ENCODE measurements around the gene P2RY8. TPM values are rescaled to one million over a fixed set of nuclear protein-coding genes. Genes with fewer than 3 reads are reported as not detected.
A peak's percentile ranks its signal among the peaks of the same experiment; 100 is the strongest.
"Not testable (repeated sequence)": the region's sequence is repeated elsewhere in the genome, so short reads cannot be mapped to it uniquely, and the experiment has no call there.

P2RY8 gene
- total RNA-seq, 1 donor from 2014 or later, result 0.40 TPM

DNA sequence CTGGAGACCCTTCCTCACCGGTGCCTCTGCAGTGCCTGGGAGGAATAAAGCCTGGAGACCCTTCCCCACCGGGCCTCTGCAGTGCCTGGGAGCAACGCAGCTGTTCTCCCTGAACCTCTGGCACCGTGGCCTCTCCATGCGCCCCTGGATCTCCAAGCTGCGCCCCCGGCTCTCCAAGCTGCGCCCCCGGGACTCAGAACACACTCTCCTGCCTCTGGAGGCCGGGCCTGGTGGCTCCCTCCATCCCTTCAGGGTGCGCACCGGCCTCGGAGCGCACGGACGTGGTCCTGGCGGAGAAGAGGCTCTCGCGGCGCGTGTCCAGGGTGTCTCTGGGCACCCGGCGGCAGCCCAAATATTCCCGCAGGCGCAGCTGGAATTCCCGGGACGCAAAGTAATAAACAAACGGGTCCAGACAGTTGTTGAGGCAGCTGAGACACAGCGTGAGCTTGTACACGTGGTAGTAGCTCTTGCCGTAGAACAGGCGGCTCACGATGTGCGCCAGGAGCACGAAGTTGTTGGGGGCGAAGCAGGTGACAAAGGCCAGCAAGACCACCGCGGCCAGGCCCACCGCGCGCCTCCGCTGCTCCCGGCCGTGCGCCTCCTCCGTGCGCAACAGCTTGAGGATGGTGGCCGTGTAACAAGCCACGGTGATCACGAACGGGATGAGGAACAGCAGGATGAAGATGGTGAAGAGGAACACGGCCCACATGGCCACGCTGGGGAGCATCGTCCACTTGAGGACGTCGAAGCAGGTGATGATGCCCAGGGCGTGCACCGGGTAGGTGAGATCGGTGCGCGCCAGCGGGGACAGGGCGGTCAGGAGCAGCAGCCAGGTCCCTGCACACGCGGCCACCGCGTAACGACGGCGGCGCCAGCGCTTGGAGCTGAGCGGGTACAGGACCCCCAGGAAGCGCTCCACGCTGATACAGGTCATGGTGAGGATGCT is 71.4 kb downstream of the P2RY8 start:
- no peak for DNase-seq (ENCODE audit: low read depth in 2 of 2)

DNA sequence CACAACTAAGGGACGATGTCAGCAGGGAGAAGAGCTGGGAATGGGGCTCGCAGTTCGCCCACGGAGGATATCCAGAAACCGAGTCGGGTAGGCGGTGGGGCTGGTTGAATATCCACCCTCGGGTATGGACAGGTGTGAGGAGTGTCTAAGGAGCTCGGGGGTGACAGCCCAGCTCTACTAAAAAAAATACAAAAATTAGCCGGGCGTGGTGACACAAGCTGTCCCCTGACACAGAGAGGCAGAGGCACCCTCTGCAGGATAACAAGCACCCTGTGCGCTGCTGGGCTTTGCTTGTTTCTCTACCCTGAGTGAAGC is 72.1 kb downstream of the P2RY8 start:
- DNase-seq (ENCODE audit: low read depth in 2 of 2), result no peak

DNA sequence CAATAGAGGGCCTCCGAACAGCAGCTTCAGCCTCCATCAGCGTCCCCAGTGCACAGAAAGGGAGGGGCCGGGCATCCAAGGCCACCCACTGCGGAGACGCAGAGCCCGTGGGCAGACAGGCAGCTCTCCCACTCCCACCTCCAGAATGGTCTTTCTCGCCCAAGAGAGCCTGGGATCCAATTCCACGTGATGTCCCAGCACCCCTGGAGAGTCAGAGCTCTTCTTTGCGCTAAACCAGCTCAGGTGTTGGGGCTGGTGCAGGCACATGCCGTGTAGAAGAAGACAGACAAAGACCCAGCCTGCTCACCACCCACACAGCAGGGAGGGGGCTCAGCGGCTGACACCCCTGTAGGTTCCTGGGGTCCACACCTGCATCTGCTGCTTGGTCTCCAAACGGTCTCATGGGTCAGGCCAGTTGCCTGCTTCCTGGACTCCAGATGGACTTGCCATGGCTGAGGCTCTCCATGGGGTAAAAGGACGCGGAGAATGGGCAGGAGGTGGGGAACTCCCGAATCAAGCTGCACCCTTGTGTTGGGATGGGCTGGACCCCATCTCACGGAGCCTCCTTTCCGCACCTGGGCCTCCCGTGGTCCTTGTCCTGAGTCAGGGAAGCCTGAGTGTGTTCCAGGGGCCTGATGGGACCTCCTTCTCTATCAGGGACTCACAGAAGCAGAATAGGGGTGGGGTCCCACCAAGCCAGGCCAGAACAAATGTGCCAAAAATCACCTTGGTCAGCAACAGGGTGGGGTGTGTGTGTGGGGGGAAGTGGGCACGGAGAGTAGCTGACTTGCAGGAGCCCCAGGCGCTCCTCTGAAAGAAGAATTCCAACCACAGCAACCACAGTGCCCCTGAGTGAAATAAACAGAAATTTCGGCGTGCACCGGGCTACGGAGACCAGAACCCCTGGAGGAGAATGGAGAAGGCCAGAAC is 72.7 kb downstream of the P2RY8 start:
- DNase-seq (ENCODE audit: low read depth in 2 of 2), result no peak

DNA sequence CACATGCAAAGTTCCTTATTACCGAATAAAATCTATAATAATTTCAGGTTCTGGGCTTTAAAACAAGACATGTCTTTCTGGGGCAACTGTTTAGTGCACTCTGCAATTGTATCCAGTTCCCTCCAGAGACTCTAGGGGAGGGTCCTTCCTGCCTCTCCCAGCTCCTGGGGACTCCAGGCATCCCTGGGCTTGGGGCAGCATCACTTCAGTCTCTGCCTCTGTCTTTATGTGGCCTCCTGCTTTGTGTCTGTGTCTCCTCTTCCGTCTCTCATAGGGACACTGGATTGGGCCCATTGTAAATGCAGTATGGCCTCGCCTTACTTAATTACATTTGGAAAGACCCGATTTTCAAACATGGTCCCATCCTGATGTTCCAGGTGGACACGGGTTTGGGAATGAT is 73.4 kb downstream of the P2RY8 start:
- no peak for DNase-seq (ENCODE audit: low read depth in 2 of 2)

DNA sequence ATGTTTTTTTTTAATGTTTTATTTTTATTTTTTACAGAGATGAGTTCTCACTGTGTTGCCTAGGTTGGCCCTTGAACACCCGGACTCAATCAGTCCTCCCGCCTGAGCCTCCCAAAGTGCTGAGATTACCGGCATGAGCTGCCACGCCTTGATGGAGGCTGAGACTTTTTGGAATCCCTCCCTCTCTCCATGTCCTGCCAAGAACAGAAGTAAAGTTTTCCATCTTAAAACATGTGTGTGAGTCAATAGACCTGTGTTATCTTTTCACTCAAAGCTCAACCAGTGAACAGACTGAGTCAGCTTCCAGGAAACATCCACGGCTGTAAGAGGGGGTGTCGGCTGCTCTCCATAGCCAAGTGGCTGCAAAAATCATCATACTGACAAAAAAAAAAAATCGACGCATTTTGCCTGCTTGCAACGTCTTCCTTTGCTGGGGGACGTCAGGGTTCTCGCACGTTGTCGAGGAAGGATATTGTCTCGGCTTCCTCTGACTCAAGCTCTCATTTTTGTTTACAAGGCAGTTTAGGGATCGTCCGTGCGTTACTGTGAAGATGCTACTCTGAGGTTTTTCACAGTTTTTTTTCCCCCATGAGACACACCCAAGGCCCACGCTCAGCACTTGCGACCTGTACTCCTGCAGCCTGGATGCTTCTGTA is 74.3 kb downstream of the P2RY8 start:
- DNase-seq (ENCODE audit: low read depth in 2 of 2), result peak; percentile 40 to 84

GRCh38 chrX:1462110-1462509 is 74.9 kb downstream of the P2RY8 start:
- no peak for DNase-seq (ENCODE audit: low read depth in 2 of 2)

DNA sequence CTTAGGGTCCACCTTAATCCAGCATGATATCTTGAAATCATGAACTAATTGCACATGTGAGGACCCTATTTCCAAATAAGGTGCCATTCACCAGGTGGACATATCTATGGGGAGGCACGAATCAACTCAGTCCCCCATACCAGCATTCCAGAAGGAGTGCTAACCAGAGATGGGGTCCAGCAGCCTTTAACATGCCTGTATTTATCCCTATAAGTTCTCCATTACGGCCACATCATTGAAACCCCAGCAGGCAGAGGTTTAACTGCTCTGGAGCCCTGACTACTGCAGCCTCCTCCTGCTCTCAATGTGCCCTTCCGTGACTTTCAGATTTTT is 81.1 kb downstream of the P2RY8 start:
- DNase-seq (ENCODE audit: low read depth in 2 of 2), result no peak

- peak; percentile 80 to 91 for DNase-seq (ENCODE audit: low read depth in 2 of 2)
Observed at GRCh38 chrX:1453951-1454785, 82.8 kb downstream of the P2RY8 start.

- no peak for DNase-seq (ENCODE audit: low read depth in 2 of 2)
Observed at GRCh38 chrX:1453395-1453783, 83.6 kb downstream of the P2RY8 start.

DNA sequence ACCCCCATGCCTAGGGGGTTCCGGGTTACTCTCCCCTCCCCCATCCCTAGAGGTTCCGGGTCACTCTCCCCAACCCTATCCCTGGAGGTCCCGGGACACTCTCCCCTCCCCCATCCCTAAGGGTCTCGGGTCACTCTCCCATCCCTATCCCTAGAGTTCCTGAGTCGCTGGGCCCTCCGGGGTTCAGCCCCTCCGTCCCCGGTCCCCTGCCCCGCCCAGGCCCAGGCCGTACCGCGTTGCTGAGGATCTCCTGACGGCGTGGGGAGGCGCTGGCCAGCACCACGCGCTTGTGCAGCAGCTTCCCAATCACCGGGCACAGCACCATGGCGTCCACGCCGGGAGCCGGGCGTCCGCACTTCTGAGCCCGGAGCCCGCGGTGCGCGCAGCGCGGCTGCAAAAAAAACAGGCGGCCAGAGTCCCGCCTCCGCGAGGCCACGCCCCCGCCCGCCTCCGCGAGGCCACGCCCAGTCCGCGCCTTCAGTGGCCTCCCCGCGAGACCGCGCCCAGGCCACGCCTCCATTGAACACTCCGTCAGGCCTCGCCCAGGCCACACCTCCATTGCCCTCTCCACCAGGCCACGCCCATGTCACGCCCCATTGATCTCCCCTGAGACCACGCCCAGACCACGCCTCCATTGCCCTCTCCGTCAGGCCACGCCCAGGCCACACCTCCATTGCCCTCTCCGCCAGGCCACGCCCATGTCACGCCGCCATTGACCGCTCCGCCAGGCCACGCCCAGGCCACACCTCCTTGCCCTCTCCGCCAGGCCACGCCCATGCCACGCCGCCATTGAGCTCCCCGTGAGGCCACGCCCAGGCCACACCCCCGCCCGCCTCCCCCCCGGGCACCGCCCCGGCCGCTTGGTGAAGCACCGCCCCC is 84.2 kb downstream of the P2RY8 start, which contains the start of gene ASMTL:
TSS of gene ASMTL (minus strand) at position 394 of the 879 bp plus-strand sequence. CDS start at position 325, 69 bp downstream.
- peak; percentile 99 to 100 for DNase-seq (ENCODE audit: low read depth in 2 of 2)

GRCh38 chrX:1451661-1452515 is 85.1 kb downstream of the P2RY8 start:
- no peak for DNase-seq (ENCODE audit: low read depth in 2 of 2)

GRCh38 chrX:1451251-1451660 is 85.7 kb downstream of the P2RY8 start:
- no peak for DNase-seq (ENCODE audit: low read depth in 2 of 2)

DNA sequence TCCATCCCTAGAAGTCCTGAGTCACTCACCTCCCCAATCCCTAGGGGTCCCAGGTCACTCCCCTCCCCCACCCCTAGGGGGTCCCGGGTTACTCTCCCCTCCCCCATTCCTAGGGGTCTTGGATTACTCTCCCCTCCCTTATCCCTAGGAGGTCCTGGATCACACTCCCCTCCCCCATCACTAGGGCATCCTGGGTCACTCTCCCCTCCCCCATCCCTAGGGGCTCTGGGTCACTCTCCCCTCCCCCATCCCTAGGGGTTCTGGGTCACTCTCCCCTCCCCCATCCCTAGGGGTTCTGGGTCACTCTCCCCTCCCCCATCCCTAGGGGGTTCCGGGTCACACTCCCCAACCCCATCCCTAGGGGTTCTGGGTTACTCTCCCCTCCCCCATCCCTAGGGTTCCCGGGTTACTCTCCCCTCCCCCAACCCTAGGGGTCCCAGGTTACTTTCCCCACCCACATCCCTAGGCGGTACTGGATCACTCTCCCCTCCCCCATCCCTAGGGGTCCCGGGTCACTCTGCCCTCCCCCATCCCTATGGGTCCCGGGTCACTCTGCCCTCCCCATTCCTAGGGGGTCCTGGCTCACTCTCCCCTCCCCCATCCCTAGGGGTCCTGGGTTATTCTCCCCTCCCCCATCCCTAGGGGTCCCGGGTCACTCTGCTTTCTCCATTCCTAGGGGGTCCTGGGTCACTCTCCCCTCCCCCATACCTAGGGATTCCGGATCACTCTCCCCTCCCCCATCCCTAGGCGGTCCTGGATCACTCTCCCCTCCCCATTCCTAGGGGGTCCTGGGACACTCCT is 86.4 kb downstream of the P2RY8 start:
- DNase-seq (ENCODE audit: low read depth in 2 of 2), result no peak

- no peak for DNase-seq (ENCODE audit: low read depth in 2 of 2)
Observed at GRCh38 chrX:1449823-1450149, 87.2 kb downstream of the P2RY8 start.

GRCh38 chrX:1449036-1449822 is 87.8 kb downstream of the P2RY8 start:
- DNase-seq (ENCODE audit: low read depth in 2 of 2), result no peak

- DNase-seq (ENCODE audit: low read depth in 2 of 2), result not testable (repeated sequence)
Observed at GRCh38 chrX:1448573-1449001, 88.4 kb downstream of the P2RY8 start.

GRCh38 chrX:1447969-1448572 is 88.9 kb downstream of the P2RY8 start:
- DNase-seq (ENCODE audit: low read depth in 2 of 2), result not testable (repeated sequence)
